WTC11 (cell line): ENCODE measurements around the gene FAM20A.

ENCODE experiments used
- CBFB ChIP-seq: sonication (generic); formaldehyde crosslinking; IDR thresholded peaks from 2 replicates; pipeline ENCODE4 v1.8.1; 2022; ENCODE audit warnings: mild to moderate bottlenecking, low read depth, missing genetic modification reagents
- KAT7 ChIP-seq: sonication (generic); formaldehyde crosslinking; IDR thresholded peaks from 2 replicates; pipeline ENCODE4 v1.8.1; 2023; ENCODE audit warnings: missing genetic modification reagents, mild to moderate bottlenecking, borderline replicate concordance
- TCF7 ChIP-seq: sonication (generic); formaldehyde crosslinking; IDR thresholded peaks from 2 replicates; pipeline ENCODE4 v1.8.0; 2022; ENCODE audit warnings: mild to moderate bottlenecking, low read depth, missing genetic modification reagents, moderate library complexity
- TF ChIP-seq, protein P1 (sequence below): fragments of 200-600 bp; IDR thresholded peaks from 2 replicates; pipeline ENCODE4 v1.8.0; 2022; ENCODE audit warnings: antibody characterized with exemption
- TF ChIP-seq, protein P2 (sequence below): fragments of 250-450 bp; sonication (Bioruptor Pico); IDR thresholded peaks from 2 replicates; pipeline ENCODE4 v2.1.2; 2022; ENCODE audit warnings: mild to moderate bottlenecking, moderate library complexity

DNA sequence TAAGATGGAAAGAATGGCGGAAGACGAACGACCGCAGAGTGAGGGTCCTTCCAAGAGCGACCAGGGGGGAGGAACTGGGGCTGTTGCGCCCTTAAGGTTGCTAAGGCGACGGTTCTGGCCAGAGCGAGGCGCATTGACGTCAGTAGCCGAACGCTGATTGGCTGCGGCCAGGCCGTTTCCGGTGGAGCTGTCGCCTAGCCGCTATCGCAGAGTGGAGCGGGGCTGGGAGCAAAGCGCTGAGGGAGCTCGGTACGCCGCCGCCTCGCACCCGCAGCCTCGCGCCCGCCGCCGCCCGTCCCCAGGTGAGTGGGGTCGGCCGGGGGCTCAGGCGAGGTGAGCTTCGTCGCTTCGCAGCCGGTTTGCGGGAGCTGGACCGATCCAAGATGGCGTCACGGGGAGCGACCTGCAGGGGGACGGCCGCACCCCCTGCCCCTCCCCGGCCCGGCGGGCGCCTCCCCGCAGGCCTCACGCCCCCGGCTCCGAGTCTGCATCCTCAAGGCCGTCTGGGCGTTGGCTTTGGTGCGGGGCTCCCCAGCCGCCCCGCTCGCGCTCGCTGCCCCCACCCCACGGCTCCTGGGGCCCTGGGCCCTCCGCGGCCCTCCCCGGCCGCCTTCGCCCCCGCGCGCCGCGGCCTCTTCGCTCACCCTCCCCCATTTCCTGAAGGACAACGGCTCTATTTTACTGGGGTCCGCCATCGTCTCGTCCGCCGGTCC, 88.8 kb downstream of the FAM20A start, which contains the start of gene PRKAR1A:
- TF ChIP-seq, protein P1, sequence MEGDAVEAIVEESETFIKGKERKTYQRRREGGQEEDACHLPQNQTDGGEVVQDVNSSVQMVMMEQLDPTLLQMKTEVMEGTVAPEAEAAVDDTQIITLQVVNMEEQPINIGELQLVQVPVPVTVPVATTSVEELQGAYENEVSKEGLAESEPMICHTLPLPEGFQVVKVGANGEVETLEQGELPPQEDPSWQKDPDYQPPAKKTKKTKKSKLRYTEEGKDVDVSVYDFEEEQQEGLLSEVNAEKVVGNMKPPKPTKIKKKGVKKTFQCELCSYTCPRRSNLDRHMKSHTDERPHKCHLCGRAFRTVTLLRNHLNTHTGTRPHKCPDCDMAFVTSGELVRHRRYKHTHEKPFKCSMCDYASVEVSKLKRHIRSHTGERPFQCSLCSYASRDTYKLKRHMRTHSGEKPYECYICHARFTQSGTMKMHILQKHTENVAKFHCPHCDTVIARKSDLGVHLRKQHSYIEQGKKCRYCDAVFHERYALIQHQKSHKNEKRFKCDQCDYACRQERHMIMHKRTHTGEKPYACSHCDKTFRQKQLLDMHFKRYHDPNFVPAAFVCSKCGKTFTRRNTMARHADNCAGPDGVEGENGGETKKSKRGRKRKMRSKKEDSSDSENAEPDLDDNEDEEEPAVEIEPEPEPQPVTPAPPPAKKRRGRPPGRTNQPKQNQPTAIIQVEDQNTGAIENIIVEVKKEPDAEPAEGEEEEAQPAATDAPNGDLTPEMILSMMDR, result no peak
- TF ChIP-seq, protein P2, sequence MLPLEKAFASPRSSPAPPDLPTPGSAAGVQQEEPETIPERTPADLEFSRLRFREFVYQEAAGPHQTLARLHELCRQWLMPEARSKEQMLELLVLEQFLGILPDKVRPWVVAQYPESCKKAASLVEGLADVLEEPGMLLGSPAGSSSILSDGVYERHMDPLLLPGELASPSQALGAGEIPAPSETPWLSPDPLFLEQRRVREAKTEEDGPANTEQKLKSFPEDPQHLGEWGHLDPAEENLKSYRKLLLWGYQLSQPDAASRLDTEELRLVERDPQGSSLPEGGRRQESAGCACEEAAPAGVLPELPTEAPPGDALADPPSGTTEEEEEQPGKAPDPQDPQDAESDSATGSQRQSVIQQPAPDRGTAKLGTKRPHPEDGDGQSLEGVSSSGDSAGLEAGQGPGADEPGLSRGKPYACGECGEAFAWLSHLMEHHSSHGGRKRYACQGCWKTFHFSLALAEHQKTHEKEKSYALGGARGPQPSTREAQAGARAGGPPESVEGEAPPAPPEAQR, result no peak
- 0 out of 2 replicates have a peak, but pooled peaks have one; percentile 37 for TF ChIP-seq TCF7 (CRISPR knock-in tag)
- TF ChIP-seq CBFB (CRISPR knock-in tag), result no peak
- no peak for TF ChIP-seq KAT7 (CRISPR knock-in tag)
